Skeletal muscle cell (primary cell): ENCODE data around the gene FSD1.

Source experiments
- DNase-seq: peaks from one replicate; pipeline ENCODE4 v3.0.0-alpha.2; 2010; ENCODE audit warnings: low read depth
- H3K4me3 ChIP-seq: 2 replicates; pipeline ENCODE4 v1.5.1; 2011; ENCODE audit warnings: low read depth, mild to moderate bottlenecking, control low read depth, low read length, moderate library complexity

FSD1 gene

DNA sequence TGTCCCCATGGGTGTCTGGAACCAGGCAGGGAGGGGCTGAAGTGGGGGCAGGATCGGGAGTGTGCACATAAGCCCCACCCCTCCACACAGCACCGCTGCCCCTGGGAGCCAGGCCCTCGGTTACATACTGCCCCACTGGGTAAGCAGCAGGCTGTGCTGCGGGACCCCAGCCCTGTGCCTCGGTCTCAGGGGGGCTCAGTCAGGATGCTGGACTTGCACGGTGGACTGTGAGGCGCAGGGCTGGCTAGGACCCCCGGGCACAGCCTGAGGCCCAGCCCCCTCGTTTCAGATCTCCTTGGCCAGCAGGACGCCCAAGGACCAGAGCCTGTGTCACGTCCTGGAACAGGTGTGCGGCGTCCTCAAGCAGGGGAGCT, 55.2 kb downstream of the FSD1 start:
- no peak for DNase-seq
- no peak overlapping the region for H3K4me3 ChIP-seq

DNA sequence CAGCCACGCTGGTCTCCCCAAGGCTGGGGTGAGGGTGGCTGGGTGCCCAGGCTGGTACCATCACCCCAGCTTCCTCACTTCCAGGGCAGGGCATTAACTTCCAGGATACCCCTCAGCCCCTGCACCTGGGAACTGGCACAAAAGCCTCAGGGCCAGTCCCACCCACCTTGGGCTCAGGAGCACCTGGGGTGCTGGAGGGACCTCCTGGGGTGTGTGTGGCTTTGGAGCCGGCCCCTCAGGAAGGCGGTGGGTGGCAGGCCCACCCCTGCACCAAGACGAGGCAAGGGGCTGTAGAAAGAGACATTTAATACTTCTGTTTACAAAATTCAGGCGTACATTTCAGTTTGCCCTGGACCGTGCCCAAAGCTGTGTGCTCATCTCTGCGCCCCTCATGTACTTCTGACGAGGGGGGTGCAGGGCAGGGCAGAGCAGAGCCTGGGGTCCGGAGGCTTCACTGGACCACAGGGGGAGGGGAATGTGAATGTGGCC, 55.7 kb downstream of the FSD1 start:
- DNase-seq = no peak
- no peak overlapping the region for H3K4me3 ChIP-seq

DNA sequence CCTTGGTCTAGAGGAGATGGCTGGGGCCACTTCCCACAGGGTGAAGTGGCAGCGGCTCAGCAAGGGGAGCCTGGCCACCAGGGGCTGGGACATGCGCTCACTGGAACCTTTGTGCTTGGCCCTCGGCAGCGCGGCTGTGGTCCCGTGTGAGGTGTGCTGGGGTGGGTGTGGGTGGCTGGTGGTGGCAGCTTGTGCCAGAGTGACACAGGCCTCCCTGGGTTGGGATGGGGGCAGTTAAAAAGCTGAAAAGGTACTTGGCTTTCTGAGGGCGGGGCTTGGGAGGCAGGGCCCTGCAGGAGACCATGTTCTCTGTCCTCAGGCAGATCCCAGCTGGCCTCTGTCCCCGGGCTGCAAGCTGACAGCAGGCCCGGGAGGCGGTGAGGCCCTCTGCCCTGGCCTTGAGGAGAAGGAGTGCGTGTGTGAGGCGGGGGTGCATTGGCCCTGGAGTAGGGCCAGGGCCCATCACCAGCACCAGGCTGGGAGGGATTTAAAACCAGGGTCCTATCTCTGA, 56.3 kb downstream of the FSD1 start:
- DNase-seq = no peak
- no peak overlapping the region for H3K4me3 ChIP-seq

DNA sequence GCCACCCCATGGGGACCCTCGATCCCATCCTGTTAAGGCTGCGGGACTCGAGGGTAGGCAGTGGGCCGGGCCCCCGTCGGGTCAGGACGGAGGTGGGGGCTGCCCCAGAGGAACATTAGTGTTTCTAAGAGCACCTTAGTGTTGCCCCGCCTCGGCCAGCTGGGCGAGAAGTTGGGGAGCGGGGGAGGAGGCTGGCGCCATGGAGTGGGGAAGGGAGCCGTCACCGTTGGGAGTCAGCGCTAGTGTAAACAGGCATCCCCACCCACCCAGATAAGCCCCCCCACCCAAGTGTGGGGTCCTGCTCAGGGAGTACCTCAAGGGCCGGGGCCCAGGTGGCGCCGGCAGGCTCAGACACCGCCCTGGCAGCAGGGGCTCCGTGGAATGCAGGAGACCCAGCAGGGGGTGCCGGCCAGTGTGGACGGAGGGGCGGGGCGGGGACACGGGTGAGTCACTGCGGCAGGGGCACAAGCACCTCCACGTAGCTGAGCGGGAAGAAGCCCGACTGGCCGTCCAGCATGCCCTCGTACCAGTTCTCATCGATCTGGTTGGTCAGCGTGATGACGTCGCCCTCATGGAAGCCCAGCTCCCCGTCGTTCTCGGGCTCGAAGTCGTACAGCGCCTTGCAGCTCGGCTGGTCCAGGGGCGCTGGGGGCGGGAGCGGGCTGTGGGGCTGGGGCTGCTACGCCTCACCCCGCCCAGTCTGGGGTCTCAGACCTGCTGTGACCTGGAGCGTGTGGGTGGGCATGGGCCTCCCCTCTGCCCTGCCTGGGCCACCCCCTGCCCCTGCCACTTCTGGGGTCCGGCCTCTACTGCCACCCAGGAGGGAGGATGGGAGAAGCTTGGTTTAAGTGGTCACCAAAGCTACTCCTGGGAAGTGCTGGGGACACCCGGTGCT, 57.0 kb downstream of the FSD1 start:
- DNase-seq = no peak
- H3K4me3 ChIP-seq = no peak overlapping the region

DNA sequence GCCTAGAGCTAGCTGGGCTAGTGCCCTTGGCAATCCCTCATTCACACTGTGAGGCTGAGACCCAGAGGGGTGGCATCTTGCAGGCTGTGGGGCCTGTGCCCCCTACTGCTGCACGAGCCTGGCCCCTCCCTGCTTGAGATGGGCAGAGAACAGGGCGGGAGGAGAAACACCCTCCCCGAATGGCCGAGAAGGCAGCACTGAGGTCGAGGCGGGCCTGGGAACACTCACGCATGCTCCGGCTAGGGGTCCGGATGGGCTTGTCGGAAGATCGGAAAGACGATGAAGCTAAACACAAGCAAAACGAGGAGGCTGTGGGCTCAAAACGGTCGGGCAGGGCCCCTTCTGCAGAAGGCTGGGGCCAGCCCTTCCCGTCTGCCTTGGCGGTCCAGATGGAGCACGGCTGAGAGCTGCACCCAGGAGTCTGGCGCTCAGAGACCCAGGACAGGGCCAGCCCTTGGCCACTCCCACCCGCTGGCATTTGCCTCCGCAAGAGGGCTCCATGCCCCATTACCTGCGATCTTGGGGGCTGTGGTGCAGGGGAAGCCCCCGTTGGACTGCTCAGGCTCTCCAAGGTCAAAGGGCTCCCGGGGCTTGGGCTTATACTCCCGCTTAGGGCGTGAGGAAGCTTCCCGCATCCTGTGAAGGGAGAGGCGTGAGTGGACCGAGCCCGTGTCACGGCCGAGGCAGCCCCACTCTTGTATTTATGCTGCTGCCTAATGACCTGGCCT, 57.9 kb downstream of the FSD1 start:
- no peak overlapping the region for H3K4me3 ChIP-seq
- DNase-seq = no peak

DNA sequence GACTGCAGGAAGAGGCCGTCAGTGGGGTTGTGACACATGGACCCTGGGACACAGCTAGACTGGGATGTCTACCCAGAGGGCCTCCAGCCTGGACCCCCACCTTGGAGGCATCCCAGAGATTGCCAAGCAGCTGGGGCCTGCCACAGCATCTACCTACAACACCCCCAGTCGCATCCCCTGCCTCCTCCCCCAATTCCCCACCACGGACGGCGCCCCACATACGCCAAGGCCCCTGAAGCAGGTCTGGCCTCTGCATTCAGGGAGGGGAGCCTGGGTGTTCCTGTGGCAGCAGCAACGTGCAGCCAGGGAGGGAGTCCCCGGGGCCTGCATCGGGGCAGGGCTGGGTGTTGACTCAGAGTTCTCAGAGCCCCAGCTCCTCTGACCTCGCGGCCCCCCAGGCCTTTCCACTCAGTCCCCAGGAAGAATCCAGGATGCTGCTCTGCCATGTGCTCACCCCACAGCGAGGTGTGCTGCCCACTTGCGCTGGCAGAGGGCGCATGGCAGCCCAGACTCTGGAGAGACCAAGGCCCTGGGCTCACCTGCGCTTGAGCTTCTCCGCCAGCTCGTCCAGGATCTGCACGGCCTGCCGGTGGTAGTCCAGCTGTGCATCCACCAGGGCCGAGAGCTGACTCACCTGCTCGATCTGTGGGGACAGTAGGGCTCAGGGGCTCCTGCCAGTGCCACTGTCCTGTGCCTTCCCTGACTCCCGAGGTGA, 58.6 kb downstream of the FSD1 start:
- DNase-seq = no peak
- H3K4me3 ChIP-seq = no peak overlapping the region

DNA sequence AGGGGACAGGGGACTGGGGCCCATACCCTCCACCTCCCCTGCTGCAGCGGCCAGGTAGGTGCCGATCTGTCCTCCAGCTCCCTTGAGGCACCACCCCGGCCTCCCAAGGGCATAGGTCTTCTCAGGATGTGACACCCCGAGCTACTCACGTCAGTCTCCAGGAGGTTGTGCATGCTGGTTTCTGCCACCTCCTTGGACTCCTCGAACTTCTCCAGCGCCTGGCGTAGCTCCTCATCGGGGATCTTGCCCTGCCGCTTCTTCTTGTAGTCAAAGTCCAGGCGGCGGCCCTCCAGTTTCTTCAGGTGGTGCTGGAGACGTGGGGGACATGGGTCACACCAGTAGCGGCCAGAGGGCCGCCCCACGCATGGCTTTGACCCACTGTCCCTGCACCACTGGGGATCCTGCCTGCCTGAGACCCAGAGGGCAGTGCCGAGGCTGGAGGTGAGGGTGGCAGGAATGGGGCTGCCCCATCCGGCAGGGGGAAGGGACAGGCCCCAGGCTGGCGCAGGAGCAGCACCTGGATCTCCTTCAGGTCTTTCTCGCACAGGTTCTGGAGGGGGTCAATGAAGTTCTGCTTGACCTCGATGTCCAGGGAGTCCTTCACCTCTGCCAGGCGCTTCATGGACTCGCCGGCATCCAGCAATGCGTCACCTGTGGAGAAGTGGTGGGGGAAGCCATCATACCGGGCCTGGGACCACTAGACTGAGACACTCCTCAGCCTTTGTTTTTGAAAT, 59.3 kb downstream of the FSD1 start:
- H3K4me3 ChIP-seq = no peak overlapping the region
- no peak for DNase-seq

DNA sequence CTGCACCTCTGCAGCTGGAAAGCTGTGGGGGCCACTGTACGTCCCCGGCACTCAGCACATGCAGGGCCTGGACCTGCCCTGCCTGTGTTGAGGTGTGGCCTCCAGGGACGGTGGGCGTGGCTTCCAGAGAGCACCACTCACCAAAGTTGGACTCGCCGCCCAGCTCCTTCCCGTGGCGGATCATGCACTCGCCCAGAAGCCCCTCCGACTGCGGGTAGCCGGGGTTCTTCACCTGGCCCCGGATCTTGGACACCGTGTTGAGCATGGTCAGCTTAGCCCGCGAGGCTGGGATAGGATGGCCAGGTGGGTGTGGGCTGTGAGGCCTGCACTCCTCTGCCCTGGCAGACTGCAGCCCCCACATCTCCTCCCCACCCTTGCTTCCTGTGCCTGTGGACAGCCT, 60.9 kb downstream of the FSD1 start:
- no peak for DNase-seq
- no peak overlapping the region for H3K4me3 ChIP-seq

DNA sequence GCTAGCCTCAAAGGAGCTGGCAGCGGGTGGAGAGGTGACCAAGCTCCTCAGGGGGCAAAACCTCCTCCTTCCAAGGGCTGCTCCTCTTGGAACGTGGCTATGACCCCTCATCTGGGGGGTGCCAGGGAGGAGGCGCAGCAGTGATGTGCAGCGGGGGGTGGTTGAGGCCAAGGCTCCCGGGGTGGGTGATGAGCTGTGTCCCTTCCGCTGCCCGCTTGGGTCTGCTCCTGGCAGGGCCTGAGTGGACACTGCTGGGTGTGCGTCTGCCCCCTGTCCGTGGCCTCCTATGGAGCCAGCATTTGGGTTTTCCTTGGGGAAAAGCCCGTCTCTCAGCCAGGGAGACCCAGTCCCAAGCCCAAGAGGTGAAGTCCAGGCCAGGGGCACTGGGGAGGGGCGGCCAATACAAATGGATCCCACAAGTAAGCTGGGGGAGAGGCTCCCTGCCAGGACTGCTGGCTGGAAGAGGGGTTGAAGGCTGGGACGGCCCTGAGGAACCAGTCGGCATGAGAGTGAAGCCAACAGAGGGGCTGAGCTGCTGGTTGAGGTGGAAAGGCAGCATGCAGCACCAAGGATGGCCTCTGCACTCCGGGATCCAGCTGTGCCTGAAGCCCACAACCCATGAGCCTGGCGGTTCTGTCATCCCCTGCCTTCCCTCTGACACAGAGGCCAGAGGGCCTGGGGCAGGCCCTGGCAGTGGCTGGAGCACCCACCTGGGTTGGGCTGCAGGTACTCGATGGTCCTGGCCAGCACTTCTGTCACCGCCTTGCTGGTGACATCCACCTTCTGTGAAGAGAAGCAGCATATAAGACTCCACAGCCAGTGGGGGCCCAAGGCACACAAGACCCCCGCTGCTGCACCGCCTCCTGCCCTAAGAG, 61.6 kb downstream of the FSD1 start:
- no peak overlapping the region for H3K4me3 ChIP-seq
- no peak for DNase-seq

DNA sequence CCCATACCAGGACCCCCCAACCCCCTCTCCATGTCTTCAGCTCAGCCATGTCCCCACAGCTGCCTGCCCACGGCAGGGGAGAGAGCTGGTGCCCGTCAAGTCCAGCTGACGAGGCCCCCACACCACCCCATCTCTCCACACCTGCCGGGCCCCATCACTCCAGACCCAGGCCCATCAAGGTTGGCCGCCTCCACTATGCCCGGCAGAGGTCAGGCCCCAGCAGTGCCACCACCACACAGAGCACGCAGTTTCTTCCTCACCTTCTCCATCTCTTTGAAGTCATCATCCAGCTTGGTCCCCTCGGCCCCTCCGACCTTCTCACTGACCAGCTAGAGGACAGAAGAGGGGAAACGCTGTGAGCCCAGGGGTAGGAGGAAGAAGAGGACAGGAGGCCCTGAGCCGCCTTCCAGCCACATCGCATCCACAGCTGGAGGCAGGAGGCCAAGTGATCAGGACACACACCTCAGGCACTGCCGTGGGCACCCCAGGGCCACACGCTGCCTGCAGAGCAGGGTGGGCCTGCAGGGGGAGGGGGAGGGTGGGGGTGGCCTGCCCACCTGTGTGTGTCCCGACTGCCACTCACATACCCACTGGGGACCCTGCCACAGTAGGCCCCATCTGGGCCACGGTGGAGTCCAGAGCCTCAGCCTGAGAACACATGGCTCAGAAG, 62.4 kb downstream of the FSD1 start:
- H3K4me3 ChIP-seq = no peak overlapping the region
- no peak for DNase-seq

DNA sequence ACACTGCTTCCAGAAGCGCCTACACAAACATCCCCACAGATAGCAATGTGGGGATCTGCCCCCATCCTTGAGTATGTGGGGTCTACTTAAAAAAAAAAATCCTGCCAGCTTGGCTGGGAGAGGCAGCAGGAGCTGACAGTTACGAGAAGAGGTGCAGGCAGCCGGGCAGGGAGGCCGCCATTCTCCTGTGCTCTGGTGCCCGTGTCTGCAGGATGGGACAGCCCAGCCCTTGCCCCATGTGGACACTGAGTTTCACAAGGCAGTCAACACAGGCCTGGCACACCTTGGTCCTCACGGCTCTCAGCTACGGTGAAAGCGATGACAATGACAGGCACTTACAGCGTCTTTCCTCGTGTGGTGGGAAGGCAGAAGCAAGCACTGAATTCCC, 62.9 kb downstream of the FSD1 start:
- no peak for DNase-seq
- no peak overlapping the region for H3K4me3 ChIP-seq

DNA sequence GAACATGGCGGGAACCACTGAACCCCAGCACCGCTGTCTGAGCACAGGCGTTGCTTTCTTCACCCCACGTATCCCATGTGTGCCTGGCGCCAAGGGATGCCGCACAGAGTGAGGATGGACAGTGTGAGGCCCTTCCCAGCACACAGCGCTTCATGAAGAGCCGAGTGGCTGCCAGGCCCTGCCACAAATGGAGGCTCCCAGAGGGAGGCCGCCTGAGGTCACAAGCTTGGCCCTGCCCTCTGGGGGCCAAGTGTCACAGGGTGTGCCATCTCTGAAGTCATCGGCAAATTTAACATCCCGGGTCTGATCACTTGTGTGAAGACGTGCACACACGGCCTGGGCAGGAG, 63.4 kb downstream of the FSD1 start:
- no peak for DNase-seq
- no peak overlapping the region for H3K4me3 ChIP-seq

DNA sequence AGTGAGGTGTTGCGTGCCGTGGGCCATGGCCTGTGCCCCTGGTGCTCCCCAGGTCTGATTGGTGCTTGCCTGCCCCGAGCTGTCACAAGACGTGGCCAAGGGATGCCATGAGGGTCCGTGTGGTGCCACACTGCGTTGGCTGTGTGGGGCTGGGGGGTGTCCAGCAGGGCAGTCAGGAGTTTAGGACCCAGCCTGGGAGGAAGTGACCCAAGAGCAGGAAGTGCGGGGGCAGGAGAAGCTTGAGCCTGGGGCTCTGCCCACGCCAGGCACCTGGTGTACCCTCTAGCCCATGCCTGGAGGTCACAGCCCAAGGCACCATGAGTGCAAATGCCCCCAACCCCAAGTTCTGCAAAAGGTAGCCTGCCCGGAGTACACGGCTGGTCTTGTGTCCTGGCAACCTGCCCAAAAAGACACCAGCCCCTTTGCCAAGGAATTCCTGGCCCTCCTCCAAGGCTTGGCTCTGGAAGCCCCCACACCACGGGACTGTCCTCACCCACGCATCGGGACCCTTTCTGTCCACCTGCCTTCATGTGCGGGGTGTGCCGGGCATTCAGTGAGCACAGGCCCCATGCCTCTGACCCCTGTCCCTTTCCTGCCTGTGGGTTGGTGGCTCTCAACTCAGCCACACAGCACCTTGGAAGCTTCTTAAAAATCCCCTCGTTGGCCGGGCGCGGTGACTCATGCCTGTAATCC, 63.9 kb downstream of the FSD1 start:
- H3K4me3 ChIP-seq = no peak overlapping the region
- no peak for DNase-seq

DNA sequence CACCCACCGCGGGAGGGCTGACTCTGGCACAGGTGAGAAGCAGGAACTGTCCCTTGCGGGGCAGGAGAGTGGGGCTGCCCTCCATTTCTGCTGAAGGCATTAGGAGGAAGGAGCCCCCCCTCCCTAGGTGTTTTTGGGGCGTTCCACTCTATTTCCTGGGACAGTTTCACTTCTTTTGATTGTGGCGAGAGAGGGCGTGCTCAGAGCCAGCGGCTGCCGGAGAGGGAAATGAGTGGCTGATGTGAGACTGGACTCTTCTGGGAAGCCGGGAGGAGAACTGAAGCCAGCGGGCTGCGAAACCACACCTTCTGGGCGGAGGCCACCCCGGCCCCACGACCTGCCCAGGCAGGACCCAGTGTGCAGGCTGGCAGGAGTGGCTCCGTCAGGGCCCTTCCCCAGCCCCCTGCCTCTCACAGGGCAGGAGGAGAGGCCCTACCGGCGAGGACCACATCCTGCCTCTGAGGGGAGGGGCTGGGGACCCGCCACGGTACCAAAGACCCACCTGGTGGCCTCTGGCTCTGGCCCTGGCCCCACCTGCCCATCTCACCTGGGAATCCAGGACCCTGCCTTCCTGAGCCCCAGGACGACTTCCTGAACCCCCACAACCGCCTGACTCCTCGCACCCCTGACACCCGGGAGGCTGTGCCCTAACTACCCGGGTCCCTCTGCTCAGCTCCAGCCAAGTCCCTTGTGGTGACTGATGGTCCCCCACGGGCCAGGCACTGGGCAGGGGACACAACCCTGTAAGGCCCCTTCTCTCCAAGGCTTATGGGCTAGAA, 64.9 kb downstream of the FSD1 start:
- no peak overlapping the region for H3K4me3 ChIP-seq
- no peak for DNase-seq

DNA sequence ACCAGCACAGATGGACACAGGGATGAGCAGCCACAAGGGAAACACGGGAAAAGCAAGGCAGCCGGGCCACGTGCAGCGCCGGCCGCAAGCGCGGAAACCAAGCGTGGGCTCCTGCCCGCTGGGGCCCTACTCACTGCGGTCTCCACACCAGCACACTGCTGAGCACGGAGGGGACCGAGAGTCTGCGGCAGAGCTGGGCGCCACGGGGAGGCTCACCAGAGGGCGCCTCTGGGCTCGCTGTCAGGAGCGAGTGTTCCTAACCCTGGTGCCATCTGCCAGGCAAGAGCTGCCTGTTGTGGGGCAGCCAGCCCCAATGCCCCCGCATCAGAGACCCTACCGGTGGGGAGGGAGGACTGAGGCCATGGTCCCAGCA, 65.5 kb downstream of the FSD1 start:
- DNase-seq = no peak
- no peak overlapping the region for H3K4me3 ChIP-seq

DNA sequence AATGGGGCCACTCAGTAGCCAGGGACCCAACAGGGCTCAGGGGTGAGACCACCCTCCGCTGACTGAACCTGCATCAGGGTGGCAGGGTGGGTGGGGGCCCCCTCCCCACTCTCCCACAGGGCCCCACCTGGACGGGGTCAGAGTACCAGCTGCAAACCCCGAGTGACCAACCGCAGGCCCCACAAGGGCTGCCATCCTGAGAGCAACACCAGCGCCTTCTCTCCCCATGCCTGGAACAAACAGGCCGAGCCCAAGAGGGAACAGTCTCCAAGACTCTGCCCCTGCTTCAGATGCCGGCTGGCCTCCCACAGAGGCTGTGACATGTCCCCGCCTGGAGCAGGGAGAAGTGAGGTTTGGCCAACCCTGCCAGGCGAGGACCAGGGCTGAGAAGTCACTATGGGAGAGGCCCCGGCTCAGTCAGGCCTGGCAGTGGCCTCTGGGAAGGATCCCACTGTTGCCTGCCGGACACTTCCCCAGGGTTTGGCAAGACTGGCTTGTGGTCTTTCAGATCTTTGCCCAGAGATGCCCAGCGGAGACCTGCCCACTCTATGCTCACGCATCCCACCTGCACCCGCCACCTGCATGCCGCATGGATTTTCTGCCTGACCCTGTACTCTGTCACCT, 66.1 kb downstream of the FSD1 start:
- DNase-seq = no peak
- no peak overlapping the region for H3K4me3 ChIP-seq
